Germinal center (tissue), 1 donor: ENCODE measurements around the gene CPLX3.

Source experiments
- DNase-seq: peaks from one replicate; pipeline ENCODE4 v3.0.0; 2012; ENCODE audit warnings: mixed read lengths, low spot score

The CPLX3 gene

DNA sequence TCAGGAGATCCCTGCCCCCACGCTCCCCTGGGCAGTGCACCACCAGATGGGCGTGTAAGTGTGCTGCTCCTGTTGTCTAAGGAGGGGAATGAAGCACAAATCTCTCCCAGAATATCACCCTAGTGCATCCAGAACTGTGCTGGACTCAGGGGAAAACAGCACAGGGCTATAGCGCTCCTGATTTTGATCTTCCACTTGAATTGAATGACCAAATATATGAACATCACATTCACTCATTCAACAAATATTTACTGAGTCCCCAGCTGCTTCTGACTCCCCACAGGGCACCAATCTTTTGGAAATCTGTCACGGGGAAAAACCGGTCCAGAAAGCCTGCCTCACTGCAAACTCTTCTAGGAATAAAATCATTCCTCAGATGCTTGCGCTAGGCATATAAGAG lies 2.4 kb downstream of the CPLX3 start:
- DNase-seq = no peak

DNA sequence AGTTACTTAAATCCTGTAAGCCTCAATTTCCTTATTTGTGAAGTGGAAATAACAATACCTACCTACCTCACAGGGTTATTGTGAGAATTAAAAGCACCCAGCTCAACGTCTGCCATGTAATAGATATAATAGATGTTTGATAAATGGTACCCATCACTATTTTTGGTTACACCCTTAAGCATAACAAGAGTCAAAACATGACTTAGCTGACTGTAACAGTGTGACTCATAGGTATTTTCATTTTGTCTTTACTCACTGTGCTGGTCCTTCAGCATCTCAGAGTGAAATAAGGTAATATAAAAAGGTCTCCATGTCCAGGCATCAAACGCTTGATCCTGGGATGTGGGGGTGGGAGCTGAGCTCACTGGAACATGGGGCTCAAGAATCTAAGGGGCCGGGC lies 3.1 kb downstream of the CPLX3 start:
- no peak for DNase-seq

DNA sequence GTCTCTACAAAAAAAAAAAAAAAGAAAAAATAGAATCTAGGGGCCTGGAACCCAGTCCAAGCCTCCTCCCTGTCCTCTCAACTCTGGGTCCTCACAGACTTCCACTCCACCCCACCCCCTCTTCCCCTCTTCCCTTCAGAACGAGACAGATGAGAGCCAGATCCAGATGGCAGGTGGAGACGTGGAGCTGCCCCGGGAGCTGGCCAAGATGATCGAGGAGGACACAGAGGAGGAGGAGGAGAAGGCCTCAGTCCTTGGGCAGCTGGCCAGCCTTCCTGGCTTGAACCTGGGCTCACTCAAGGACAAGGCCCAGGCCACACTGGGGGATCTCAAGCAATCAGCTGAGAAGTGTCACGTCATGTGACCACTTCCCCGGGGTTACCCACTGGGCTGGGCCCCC lies 3.6 kb downstream of the CPLX3 start:
- DNase-seq = no peak

DNA sequence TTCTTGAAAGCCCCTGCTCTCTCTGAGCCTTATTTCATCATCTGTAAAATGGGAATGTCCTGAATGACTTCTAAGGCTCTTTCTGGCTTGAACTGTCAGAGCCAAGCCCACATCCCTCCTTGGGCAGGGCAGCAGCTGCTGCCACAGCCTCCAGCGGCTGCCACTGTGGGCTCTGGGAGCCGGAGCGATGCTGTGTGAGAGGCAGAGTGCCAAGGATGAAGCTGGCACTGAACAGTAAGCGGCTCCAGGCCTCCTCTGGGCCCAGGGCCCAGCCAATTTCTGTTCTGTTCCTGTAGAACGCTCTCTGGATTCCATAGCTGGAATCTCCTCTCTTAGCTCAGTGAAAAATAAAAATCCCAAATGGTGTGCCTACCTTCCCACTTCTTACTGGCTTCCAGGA lies 4.4 kb downstream of the CPLX3 start:
- no peak for DNase-seq

DNA sequence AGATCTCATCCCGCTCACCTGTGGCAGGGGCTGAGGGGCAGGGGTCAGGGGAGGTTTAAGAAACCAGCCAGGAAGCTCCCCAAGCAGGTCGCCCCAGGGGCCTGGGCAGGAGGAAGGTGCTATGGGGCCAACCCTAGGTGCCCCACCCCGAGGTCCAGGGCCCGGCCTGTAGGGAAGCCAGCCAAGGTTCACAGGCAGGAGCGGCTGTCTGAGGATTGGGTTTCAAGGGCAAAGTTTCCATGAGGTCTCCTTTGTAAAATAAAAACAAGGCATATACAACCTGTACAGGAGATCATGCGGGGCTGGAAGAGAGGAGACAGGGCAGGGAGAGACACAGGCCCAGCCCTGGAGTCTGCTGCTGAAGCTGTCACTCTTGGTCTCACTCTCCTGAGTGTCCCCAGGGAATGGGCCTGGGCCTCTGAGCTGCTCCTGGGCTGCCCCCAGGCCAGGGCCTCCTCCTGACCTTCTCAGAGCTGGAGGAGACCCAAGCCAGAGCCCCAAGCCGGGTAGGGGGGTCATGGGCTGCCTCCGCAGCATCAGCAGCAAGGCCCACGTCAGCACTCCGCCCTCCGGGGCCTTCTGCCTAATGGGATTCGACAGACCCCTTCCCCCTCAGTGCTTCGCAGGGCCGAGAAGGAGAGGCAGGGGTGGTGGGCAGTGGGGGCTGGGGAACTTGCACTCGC lies 5.5 kb downstream of the CPLX3 start:
- DNase-seq = no peak

DNA sequence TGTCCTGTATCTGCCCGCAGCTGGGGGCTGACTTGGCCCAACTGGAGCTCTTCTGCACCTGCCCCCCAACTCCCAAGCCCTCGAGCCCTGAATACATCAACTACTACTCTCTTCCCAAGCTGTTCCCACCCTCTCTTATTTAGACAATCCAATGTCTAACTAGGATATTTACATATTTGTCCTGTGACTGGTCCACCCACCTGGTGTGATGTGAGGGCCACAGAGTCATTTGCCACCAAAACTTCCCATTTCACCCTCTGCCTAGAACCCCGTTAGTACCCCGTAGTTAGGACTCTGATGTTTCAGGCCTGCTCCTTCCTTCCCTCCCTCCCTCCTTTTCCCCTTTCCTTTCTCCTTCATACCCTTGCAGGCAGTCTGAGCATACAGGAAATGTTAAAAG lies 6.4 kb downstream of the CPLX3 start:
- DNase-seq = no peak

DNA sequence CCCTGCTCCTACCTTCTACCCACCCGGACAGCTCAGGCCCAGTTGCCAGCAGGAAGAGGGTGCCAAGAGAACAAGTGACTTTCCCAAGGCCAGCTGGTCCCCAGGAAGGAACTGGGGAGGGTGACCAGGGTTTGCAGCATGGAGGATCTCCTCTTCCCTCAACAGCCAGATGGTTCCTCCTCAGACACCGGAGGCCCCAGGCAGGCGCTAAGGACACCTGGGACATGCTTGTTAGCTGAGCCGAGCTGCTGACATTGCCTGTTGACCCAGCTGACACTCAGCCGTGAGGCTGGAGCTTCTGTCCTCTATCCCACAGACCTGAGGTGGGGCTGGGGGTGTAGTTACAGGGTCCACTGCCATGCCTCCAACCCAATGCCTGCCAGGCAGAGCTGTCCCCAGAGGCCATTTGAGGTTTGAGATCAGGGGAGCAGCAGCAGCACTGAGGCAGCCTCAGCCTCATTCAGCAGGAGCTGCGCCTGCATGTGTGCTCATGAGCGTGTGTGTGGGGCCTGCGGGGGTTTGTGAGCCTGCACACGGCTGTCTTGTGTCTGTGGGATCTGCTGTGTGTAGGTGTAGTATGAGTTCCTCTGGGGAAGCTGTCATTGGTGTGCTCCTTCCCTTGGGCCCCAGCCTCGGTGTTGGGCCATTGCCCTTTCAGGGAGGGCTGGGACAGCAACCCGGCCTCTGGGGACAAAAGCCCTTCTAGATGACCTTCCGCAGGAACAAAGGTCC lies 7.1 kb downstream of the CPLX3 start:
- no peak for DNase-seq

DNA sequence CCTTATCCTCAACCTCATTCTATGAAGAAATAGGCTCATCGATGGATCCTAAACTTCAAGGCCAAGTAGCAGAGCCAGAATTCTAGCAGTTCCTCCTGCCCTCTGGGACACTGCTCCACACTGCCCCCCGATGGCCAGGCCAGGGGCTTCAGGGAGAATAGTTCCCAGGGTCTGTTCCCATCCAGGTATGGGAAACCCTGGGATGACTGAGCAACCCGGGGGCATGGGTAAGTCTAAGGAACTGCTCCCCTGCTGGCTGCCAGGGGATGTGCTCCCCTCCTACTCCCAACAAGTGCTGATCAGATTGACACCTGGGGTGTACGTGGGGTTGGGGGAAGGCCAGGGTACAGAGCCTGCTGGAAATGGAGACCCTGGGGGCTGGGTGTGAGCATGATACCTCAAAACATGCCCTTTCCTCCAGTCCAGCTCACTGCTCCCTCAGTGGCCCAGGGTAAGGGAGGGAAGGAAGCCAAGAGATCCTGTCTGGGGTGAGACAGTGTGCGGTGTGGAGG lies 8.9 kb downstream of the CPLX3 start:
- DNase-seq = peak; percentile 60

DNA sequence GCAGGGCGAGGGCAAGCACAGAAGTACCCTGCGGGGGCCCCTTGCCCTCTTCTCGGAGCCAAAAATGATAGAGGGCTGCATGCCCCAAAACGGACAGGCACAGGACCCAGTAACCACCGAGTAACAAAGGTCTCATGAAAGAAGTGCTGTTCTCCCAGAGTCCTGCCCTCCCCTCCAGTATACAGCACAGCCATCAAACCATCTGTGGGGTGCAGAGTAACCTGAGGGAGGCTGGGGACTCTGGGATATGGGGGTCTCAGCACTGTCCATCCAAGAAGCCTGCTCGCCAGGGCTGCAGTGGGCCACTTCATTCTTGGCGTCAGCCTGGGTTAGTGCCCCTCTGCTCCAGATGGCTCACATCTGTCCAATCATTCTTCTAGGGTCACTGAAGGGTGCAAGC lies 10.4 kb downstream of the CPLX3 start:
- DNase-seq = no peak

DNA sequence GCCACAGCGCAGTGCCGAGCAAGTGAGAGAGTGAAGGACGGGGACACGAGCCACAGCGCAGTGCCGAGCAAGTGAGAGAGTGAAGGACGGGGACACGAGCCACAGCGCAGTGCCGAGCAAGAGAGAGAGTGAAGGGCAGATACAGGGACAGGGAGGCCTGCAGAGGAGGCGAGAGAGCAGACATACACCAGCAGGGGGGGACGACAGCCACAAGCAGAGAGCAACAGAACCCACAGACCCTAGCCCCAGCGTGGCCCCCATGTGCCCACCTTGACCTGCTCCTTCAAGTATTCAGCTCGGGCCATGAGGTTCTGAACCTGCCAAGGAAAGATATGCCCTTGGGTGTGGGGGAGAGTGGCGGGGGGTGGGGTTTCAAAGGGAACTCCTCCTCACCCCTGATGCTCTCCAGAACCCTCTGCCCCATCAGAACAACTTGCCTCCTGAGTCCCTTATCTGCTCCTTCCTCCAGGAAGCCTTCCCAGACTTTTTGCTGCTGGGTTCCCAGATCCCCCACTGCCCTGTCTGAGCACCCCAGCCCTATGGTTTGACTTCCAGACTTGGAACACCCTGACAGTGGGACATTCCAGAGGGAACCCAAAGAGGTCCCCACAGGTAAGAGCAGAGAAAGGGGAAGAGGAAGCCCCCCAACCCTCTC lies 11.2 kb downstream of the CPLX3 start:
- DNase-seq = no peak

DNA sequence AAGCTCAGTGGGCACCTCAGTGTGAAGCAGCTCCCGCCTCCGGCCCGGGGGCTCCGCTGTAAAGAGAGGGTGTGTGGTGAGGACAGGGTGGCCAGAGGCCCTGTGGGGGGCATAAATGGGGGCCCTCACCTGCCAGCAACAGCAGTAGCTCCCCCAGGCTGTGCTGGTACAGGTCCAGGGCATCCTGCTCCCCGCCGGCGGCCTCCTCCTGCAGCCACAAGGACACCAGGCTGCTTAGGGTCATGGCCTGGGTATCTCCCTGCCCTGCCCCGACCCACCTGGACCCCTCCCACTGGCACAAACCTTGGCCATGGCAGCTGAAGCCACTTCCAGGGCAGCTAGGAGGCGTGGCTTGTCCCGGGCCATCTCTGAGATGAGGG lies 11.7 kb downstream of the CPLX3 start:
- DNase-seq = no peak

DNA sequence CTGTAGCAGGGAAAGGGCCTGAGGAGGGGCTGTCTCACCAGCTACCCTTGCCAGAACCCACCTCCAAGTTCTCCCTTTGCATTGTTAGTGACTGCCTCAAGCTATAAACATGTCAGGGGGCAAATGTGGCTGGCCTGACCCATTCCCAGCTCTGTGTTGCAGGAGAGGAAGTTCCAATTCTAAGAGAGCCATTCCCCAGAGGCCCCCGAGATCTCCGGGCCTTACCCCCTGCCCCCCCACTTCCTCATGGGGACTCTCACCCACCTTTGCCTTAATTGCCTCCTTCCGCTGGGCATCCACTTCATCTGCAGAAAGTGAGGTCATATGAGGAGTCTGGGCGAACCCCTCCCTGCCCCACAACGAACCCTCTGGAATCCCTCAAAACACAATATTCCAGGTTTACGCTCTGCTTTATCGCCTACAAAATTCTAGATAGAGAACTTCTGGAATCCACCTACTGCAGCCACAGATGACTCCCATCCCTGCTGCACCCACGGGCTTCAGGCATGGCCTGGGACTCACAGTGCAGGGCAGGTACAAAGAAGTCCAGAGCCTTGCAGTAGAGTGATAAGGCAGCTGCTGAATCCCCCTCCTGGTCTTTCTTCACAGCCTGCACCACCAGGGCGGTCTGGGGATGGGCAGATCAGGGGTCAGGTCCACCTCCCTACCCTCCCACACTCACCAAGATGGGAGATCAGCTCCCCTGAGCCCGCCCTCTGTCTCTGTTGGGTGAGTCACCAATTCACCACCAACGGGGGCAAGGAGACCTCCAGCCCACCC lies 12.5 kb downstream of the CPLX3 start:
- DNase-seq = no peak

DNA sequence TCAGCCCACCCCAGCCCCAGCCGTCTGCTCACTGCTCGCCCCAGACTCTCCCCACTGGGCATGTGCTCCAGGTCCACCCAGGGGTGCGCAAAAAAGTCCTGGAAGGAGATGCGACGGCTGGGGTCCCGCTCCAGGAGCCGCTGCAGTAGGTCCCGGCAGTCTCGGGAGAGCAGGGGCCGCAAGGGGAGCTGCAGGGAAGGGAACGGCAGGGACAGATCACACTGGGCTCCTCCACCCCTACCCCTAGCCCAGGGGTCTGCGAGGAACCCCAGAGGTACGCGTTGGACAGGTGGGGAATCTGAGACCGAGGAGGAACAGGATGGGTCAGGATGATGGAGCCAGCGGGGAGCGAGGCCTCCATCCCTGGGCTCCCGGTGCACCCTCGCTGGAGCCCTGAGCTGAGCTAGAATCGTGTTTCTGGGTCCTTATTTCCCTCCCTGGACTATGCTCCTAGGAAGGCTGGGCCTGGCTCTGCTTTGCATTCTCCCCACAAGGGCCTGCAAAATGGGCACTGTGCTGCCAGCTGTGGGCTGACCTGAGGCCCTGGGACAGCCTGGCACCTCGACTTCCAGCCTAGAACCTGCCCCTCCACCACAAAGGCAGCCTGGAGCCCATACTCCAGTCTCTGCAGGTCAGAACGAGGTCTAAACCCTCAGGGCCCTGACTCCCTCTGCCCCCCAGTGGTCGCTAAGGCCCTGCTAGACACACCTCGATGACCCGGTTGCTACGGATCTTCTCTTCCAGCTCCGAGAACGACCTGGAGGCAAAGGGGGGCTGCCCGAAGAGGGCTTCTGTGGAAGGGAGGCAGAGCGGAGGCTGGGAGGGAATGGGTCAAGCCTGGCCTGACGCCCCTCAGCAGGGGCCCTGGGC lies 13.3 kb downstream of the CPLX3 start:
- DNase-seq = no peak

DNA sequence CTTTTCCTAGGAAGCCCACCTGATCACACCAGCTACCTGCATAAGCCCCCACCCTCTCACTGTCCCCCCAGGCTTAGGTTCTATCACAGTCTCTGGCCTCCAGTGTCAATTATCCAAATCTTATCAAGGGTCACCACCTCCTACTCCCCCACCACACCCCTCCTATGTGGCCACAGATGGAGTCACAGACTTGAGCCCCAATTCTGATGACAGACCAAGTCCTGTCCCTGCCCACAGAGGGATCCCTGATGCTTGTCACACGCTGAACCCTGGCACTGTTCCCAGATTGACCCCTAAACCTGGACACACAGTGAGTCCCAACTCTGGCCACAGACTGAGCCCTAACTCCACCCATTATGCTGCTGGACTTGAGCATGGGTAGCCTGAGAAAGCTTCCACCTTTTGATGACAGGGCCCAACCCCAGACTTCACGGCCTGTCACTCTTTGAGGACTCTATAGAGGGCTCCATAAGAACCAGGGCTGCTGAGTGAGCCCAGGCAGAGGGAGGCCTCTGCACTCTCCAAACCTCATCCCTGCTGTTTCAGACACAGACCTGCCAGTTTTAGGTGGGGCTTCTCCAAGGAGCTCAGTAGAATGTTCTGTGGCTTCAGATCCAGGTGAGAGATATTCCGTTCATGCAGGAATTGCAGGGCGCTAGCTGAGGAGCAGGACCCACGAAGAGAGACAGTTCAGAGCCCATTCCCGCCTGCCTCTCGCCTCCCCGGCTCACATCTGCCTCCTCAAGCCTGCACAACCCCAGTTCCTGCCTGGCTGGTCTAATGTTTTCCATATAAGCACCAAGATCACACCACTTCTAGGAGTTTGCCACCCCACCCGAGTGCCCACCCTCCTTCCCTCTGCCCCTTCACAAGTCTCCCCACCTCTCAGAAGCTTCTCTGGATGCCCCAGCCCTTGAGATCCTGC lies 14.7 kb downstream of the CPLX3 start:
- DNase-seq = no peak

DNA sequence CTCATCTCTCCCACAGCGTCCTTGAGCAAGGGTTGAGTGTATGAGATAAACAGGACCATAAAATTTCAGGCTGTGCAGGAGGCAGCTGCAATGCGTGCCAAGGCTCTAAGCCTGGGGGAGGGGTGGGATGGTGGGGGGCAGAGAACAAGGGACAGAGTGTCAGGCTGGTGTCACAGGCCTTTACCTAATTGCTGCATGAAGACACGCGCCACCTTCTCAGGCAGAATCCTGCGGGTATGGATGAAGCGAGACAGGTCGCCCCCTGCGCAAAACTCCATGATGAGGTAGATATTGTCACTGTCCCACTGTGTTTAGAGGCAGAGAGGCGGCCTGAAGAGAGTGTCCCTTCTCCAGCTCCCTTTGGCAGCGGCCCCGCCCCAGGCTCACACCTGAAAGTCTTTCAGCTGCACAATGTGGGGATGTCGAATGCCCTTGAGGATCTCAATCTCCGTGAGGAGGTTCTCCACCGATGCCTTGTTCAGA lies 15.5 kb downstream of the CPLX3 start:
- DNase-seq = no peak

DNA sequence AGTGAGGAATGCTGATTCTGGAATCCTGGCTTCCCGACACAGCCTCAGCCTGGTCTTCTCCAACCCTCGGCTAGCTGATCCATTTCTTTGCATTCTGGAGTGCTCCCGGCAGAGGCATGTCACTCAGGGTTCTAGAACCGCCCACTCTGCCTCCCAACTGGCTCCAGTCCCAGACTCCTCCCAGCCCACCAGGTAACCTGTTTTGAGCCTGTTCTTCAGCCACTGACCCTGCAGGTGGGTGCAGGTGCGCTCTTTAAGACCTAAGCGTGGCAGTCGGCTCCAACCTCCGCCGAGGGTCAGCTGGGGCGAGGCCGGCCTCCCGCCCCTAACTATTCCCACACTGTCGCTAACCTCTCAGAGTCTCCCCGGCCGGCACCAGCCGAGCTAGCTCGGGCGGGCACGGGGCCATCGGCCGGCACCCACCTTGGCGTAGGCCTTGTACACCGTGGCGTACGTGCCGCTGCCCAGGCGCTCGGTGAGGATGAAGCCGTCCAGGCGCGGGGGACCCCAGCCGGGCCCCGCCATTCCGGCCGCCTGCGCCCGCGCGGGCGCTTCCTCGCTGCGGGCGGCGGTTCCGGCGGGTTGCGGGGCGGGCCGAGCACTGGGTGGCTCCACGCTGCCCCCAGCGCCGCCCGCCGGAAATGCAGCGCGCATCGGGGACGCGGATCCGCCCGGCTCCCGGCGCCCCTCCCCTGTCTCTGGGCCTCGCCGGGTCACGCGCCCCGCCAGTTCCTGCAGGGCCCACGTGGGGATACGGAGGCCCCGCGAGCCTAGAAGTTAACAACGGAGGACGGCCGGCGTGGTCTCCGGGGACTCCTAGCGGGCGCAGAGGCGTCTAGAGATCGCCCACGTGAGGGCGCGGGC lies 16.4 kb downstream of the CPLX3 start, which contains the start of gene ULK3:
Gene ULK3 (minus strand): TSS at position 576 of the 864 bp plus-strand sequence. CDS start 51 bp downstream, at position 525.
- DNase-seq = peak; percentile 96

DNA sequence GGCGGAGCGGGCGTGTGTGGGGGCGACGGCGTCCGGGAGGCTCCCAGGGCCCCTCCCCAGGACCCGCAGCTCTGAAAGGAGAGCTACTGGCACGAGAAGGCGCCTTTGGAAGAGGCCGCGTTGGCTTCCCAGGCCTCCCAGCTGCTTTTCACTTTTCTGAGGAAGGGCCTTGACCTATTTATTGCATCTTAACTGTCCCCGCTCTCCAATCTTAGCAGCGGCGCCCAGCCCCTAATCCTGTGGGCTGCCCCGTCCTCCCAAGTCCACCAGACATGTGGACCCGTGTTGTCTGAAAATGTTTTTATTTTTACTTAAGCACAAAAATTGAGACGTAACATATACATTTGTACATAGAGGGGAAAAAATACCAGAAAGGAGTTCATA lies 17.0 kb downstream of the CPLX3 start:
- no peak for DNase-seq

DNA sequence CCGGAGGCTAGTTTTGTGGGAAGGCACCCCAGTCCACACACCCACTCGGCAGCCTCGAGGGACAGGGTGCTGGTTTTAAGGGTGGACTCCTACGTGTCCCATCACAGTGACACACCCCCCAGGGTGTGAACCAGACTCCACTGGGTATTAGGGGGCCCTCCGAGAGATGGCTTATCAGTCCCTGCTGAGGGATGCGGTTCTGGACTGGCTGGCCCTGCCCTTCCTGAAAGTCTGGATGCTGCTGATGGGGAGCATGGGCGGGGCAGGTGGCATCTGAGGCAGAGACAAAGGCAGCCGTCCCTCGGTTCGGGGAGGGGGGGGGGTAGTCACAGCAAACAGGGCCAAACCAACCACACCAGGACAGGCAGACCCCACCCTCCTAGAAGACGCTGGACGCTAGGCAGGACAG lies 17.5 kb downstream of the CPLX3 start:
- no peak for DNase-seq
